G401.6 (cell line): Measurements from ENCODE around the gene SLC25A10.
A peak's percentile ranks its signal among the peaks of the same experiment; 100 is the strongest.

Source experiments
- FAIRE-seq: peaks from 2 replicates; lab custom pipeline; 2012; peaks lifted over from hg19 to GRCh38; lab: Jason Lieb, UNC

SLC25A10 gene

DNA sequence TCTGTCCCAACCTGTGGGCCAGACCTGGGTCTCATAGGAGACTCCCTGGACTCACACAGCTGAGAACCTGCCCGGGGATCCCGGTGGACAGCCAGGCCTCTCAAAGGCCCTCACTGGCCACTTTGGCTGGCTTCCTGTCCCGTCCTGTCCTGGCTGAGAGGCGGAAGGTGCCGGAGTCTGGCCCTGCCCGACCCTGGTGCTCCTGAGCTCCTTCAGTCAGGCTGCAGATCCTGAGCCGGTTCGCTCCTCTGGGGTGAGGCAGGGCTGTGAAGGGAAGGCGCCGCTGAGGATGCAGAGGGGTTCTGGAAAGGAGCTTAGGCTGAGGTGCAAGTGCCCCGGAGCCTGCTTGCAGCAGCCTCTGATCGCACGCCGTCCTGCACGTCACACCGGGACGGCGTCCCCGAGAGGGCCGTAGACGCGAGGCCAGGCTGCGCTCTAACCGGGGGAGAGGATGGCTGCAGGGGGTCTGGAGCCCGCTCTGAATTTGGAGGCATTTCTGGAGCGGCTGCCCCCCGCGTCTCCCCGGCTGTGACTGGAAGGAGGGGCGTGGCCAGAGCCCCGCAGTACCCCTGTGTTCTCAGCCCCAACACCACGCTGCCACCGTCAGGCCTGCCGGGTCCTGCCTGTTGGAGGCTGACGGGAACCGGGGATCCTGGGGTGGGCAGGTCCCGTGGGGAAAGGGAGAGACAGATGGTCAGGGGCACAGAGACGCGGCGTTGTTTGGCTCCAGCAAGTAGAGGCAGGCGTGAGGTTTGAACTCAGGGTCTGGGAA is 24.1 kb upstream of the SLC25A10 start:
- FAIRE-seq, result no peak

DNA sequence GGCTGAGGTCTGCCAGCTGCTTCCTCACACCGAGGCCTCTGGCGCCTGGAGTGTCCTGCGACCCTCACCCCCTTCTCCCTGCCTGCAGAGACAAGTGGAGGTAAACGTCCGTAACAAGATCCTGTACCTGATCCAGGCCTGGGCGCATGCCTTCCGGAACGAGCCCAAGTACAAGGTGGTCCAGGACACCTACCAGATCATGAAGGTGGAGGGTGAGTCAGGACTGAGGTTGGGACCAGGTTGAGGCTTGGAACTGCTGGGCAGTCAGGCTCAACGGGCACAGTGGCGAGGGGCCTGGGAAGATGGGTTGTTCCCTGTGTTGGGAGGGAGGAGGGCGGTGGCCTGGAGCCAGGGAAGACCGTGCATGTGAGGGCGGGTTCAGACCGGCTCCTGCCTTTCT is 23.5 kb upstream of the SLC25A10 start:
- no peak for FAIRE-seq

DNA sequence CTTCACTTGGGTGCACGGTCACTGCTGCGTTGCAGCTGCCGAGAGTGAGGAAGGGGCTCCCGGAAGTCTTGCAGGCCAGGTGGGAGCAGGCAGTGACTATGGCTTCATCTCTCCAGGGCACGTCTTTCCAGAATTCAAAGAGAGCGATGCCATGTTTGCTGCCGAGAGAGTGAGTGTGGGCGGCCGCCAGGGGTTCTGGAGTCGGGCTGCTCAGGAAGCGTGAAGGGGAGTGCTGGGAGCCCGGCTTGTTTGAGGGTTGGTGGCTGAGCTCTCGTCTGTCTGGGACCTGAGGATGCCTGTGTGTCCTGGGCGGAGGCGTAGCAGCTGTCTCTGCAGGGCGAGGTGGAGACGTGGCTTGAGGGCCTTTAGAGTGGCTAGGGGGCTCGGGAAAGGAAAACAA is 22.0 kb upstream of the SLC25A10 start:
- FAIRE-seq, result no peak

DNA sequence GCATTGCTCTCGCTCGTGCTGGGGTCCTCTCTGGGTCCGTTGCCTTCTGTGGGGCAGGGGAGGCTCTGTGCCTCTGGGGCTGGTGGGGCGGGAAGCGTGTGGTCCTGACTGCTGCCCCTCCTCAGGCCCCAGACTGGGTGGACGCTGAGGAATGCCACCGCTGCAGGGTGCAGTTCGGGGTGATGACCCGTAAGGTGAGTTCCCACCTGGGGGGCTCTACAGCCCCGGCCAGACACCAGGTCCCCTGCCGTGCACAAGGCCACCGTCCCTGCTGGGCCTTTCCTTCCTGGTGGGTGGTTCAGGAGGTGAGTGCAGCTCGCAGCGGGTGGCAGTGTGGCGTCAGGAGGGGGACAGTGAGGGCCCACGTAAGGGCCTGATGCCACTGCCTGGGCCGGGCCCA is 21.5 kb upstream of the SLC25A10 start:
- FAIRE-seq, result no peak

DNA sequence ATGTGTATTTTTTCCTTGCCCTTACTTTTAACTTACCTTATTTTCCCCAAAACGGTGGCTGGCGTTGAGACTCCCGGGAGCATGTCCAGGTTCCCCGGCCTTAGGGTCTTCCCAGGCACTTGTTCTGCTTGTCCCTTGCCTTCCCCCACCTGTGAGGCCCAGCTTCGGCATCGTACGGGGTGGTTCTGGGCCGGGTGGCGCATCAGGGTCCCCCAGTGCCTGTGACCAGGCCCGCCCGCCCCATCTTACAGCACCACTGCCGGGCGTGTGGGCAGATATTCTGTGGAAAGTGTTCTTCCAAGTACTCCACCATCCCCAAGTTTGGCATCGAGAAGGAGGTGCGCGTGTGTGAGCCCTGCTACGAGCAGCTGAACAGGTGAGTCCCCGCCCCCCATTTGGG is 20.9 kb upstream of the SLC25A10 start:
- no peak for FAIRE-seq

DNA sequence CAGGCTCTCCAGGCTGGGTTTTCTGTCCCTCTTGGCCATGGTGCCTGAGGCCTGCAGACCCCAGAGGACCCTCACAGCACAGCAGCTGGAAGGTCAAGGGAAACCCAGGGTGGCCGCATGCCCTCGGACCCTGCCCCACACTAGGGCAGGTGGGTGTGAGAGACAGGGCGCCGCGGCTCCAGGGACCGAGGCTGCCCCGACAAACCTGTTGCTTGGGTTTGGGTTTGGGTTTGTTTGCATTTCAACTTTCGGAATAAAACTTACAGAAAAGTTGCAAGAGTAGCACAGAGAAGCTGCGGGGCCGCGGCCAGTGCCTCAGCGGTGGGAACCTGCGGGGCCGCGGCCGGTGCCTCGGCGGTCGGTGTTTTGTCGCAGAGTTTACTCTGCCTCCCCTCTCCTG is 20.5 kb upstream of the SLC25A10 start:
- no peak for FAIRE-seq

DNA sequence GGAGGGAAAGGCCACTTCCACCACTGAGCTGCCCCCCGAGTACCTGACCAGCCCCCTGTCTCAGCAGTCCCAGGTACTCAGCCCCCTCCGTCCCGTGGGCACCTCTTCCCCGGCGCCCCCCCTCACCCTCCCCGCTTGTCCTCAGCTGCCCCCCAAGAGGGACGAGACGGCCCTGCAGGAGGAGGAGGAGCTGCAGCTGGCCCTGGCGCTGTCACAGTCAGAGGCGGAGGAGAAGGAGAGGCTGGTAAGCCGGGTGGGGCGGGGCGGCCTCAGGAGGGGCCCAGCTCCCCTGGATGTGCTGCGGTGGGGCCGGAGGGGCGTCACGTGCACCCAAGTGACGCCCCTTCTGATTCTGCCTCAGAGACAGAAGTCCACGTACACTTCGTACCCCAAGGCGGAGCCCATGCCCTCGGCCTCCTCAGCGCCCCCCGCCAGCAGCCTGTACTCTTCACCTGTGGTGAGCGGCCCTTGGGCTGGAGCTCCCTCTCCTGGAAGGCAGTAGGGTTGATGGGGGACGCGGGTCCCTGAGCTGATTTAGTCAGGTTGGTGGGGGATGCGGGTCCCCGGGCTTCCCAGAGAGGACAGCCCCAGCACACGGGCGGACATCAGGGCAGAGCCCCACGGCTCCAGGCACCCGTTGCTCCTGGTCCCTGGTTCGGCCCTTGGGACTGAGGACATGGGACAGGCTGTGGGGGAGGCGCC is 18.4 kb upstream of the SLC25A10 start:
- FAIRE-seq, result no peak

DNA sequence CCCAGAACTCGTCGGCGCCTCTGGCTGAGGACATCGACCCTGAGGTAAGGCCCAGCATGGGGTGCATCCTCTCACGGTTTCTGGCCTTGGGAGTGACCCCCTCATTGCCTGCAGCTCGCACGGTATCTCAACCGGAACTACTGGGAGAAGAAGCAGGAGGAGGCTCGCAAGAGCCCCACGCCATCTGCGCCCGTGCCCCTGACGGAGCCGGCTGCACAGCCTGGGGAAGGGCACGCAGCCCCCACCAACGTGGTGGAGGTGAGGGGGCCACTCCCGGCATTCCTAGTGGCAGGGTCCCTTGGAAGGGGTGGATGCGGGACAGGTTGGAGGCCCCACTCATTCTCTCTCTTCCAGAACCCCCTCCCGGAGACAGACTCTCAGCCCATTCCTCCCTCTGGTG is 17.3 kb upstream of the SLC25A10 start:
- FAIRE-seq, result no peak

DNA sequence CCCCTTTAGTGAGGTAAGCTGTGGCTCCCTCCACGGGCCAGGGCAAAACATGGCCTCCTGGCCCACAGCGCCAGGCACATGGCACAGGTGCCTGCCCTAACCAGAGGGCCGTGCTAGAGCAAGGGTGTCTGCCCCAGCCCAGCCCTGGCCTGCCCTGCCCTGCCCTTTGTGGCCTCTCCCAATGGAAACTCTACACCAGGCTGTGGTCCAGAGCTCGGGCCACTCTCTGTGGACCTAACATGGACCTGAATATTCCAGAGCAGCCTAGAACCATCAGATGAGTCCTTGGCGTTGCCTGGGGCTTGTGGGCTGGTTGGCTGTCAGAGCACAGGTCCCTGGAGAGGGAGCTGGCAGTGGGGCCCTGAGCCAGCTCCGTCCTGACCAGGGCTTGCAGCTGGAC is 16.9 kb upstream of the SLC25A10 start:
- no peak for FAIRE-seq

DNA sequence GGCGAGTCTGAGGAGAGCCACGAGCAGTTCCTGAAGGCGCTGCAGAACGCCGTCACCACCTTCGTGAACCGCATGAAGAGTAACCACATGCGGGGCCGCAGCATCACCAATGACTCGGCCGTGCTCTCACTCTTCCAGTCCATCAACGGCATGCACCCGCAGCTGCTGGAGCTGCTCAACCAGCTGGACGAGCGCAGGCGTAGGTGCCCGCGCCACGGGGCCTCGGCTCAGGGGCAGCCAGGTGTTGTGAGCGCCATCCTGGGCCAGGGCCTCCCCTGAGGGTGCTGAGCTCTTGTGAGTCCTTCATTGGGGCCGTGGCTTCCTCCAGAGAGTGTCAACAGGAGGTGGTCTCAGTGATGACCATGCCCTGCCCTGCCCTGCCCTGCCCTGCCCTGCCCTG is 16.3 kb upstream of the SLC25A10 start:
- FAIRE-seq, result no peak

DNA sequence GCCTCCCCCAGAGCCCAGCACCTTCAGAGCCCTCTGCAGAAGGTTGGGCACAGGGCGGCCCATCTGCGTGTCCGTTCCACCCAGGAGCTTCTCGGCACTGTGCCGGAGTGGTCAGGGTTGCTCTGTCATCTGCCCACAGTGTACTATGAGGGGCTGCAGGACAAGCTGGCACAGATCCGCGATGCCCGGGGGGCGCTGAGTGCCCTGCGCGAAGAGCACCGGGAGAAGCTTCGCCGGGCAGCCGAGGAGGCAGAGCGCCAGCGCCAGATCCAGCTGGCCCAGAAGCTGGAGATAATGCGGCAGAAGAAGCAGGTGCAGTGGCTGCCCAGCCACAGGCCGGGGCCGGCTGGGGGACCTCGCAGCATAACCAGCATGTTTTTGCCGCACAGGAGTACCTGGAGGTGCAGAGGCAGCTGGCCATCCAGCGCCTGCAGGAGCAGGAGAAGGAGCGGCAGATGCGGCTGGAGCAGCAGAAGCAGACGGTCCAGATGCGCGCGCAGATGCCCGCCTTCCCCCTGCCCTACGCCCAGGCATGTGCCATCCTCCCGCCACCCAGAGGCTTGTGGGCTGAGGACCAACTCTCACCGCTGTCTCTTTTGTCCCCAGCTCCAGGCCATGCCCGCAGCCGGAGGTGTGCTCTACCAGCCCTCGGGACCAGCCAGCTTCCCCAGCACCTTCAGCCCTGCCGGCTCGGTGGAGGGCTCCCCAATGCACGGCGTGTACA is 15.7 kb upstream of the SLC25A10 start:
- no peak for FAIRE-seq

DNA sequence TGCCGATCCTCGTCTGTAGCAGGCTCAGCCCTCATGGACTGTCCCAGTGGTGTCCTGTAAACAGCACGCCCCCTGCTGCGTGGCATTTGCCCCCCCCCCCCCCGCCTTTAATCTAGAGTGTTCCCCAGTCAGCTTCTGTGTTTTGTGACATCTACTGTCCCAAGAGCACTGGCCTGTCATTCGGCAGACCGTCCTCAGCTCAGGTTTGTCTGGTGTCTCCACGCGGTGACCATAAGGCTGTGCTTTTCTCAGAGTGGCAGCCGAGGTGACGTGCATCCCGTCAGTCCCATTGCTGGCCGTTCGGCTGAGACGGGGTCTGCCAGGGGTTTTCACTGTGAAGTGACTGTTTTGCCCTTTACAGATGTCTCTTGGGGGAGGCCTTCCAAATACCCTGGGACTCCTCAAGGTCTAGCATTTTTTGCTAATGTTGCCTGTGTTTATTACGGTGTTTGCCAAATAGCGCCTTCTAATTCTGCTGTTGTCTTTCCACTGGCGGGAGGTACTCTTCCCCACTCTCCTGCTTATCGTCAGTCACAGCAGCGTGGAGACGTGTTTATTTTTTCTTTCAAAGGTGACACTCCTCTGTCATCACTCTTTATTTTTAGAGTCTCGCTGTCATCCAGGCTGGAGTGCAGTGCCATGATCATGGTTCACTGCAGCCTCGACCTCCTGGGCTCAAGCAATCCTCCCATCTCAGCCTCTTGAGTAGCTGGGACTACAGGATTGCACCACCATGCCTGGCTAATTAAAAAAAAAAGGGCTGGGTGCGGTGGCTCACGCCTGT is 14.6 kb upstream of the SLC25A10 start:
- FAIRE-seq, result no peak

DNA sequence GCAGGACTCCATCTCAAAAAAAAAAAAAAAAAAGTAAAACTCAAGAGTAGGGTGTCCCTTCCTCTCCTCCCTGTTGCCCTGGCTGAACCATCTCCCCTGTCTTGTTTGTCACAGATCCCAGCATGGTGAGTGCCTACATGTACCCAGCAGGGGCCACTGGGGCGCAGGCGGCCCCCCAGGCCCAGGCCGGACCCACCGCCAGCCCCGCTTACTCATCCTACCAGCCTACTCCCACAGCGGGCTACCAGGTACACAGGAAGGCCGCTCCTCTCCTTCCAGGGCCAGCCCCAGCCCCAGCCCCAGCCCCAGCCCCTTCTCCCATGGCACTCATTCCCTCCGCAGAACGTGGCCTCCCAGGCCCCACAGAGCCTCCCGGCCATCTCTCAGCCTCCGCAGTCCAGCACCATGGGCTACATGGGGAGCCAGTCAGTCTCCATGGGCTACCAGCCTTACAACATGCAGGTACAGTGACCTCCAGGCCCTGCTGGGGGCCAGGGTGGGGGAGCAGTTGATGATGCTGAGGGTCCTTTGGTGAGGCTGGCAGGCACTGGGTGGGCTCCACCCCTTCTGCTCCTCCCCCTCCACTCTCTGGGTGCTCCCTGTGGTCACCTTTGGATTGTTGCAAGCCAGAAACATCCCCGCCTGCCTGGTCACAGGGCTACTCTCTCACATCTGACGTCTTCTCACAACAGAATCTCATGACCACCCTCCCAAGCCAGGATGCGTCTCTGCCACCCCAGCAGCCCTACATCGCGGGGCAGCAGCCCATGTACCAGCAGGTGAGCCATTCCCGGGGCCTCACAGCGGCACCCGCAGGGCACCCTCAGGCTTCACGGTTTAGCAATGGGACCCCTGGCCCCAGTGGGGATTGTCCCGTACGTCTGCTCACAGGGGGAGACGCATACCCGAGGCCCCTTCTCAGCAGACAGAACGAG is 11.5 kb upstream of the SLC25A10 start:
- no peak for FAIRE-seq

DNA sequence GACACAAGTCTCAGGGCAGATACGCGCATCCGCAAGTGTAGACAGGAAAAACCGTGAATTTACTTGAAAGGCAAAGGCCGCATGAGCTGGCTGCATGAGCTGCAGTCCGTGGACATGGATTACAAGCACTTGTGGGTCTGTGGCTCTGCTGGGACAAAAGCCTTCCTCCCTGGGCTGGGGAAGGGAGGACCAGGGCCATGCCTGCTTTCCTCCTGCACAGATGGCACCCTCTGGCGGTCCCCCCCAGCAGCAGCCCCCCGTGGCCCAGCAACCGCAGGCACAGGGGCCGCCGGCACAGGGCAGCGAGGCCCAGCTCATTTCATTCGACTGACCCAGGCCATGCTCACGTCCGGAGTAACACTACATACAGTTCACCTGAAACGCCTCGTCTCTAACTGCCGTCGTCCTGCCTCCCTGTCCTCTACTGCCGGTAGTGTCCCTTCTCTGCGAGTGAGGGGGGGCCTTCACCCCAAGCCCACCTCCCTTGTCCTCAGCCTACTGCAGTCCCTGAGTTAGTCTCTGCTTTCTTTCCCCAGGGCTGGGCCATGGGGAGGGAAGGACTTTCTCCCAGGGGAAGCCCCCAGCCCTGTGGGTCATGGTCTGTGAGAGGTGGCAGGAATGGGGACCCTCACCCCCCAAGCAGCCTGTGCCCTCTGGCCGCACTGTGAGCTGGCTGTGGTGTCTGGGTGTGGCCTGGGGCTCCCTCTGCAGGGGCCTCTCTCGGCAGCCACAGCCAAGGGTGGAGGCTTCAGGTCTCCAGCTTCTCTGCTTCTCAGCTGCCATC is 10.6 kb upstream of the SLC25A10 start:
- FAIRE-seq, result no peak

DNA sequence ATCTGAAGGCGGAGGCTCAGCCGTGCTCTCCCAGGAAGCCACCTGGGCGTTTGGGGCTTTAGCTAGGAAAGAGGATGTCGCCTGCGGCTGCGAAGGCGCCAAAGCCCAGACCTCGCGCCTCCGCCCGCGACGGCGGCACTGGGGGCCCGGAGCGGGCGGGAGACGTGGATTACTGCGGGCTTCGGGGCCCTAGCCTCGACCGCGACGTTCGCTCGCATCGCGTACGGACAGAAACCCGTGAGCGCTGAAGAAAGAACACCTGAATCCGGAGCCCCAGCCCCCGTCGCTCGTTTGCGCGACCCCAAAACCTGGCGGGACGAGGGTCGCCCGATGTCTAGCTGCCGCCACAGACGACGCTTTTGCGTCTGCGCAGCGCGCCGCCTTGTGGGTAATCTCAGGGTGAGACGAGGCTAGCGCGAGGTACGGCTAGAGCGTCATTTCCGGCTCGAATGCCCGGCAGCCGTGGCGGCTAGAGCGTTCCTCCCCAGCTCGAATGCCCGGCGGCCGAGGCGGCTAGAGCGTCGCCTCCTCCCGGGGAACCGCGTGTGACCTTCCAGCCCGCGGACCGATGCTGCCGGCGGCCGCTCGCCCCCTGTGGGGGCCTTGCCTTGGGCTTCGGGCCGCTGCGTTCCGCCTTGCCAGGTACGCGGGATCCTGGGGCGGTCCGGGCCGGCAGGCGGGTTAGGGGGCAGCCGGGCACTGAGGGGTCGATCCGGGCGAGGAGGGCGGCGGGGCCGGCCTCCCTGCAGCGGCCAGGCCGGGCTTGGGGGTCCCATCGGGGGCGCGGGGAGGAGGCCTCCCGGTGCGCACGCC is 8.9 kb upstream of the SLC25A10 start, which contains the start of gene MRPL12:
Gene MRPL12, plus strand, starts transcription at position 434 of the 813 bp plus-strand sequence. Its CDS starts 135 bp downstream, at position 569.
- FAIRE-seq, result peak; percentile 13

DNA sequence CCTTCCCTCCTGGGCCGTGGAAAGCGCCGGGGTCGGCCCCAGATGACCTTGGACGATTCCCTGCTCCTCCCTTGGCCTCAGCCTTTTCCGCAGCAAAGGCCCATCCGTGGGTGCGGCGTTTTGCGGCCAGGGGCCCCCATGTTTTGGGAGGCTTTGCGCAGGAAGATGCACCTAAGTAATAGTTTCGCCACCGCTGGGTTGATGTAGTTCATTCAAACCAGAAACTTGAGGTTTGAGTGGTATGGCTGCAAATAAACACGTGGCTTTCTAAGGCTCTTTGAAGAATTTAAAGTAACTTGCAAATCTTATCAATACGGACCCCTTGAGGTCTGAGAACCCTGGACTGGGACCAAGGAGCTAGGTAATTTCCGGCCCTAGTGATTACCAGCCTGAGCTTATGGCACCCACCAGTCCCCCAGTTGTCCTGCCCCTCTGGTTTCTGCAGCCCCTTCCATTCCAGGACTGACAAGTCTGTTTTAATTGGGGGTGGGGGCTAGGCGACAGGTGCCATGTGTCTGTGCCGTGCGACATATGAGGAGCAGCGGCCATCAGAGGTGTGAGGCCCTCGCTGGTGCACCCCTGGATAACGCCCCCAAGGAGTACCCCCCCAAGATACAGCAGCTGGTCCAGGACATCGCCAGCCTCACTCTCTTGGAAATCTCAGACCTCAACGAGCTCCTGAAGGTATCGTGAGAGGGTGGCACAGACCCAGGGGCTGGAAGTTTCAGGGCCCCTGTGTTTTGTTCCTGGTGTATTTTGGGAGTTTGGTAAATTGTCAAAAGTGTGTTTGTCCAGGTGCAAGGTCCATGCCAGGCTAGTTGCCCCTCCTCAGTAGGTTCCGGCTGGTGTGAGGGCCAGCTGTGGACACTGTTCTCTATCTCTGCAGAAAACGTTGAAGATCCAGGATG is 8.1 kb upstream of the SLC25A10 start:
- FAIRE-seq, result no peak

DNA sequence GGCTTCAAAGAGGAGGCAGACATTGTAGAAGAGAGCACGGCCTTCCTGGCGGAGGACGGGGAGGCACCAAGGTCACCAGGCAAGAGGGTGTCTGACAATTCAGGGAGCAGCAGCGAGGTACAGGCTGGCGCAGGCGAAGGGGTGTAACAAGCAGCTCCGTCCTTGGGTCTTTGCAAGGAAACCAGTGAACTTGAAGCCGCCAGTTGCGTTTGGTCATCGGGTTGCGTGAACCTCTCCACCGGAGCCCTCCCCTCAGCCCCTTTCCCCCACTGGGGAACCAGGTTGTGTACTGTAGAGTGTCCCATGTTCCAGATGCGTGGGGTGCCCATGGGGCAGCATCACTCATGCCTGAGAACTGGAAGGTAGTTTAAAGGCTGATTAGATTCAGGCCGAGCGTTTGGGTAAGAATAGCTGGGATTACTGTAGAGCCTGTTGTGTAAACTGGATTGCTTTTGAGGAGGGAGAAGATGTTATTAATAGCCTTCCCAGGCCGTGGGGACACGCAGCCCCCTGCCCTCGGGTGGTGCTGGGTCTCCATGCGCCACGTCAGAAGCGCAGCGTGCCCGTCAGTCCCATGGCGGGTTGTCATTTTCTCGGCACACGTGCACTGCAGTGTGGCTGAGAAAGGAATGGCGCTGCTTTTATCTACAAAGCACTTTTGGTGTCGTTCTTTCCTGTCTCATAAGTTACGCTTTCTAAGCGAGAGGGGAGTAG is 6.4 kb upstream of the SLC25A10 start:
- FAIRE-seq, result no peak

DNA sequence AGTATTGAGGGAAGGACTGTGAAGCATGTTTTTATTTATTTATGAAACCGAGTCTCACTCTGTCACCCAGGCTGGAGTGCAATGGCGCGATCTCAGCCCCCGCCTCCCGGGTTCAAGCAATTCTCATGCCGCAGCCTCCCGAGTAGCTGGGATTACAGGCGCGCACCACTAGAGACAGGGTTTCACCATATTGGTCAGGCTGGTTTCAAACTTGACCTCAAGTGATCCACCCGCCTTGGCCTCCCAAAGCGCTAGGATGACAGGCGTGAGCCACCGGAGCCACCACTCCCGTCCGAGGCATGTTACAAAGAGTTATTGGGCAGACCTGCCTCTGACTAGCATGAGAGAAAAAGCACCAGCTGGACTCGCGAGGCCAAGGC is 5.9 kb upstream of the SLC25A10 start:
- no peak for FAIRE-seq
